ENCODE data around the gene UBL4B.

UBL4B gene

GRCh38 chr1:110150330-110151174 is 38.3 kb downstream of the UBL4B start, which contains the start of gene SLC6A17:
TSS of gene SLC6A17 (plus strand) at chr1:110150494. CDS start at chr1:110166930, 16,436 bp downstream.
- H3K27ac Mint-ChIP-seq = no peak within 1 kb of the TSS
- peaks cover 7% of the 10 kb centered on the region for H3K4me1 Mint-ChIP-seq (ENCODE audit: low read depth)
- H3K9me3 Mint-ChIP-seq = no peaks in the 10 kb centered on the region
- peak within 1 kb of the TSS; percentile 24 for H3K4me3 Mint-ChIP-seq
- peaks cover 35% of the 10 kb centered on the region for H3K27me3 Mint-ChIP-seq
- no peaks in the 10 kb centered on the region for H3K36me3 Mint-ChIP-seq (ENCODE audit: low read depth)

DNA sequence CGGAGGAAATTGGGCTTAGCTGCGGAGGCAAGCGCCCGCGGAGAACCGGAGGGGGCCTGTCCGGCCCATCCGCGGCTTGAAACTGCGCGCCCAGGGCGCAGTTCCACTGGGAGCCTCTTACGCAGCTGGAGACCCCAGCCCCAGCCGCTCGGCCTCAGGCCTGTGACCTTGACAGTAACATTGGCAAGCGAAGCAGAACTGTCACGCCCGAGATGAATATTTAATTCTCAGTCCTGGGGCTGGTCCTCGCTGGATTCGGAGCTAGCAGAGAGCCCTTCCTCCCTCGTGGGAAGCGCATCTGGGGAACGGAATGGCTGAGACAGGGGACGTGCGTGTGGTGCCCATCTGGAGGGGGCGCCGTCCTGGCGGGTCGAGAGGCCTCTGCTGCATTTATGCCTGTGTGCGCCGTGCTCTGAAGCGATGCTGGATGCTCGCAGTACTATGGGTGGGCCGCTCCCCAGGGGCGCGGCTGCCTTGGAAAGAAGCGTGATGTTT is 39.0 kb downstream of the UBL4B start:
- no peaks in the 10 kb centered on the region for H3K36me3 Mint-ChIP-seq (ENCODE audit: low read depth)
- peaks cover 7% of the 10 kb centered on the region for H3K4me1 Mint-ChIP-seq (ENCODE audit: low read depth)
- H3K27me3 Mint-ChIP-seq = peaks cover 38% of the 10 kb centered on the region
- H3K27ac Mint-ChIP-seq = no peak overlapping the region
- peaks cover 1% of the 10 kb centered on the region for H3K9me3 Mint-ChIP-seq
- H3K4me3 Mint-ChIP-seq = no peak overlapping the region

- Mint-ChIP-seq H3K9me3 (peaks cover 5% of the 10 kb centered on the region), H3K27me3 (peaks cover 47% of the 10 kb centered on the region), H3K4me1 (ENCODE audit: low read depth) (peaks cover 7% of the 10 kb centered on the region), H3K27ac (no peak overlapping the region), H3K4me3 (no peak overlapping the region), H3K36me3 (ENCODE audit: low read depth) (no peaks in the 10 kb centered on the region)
Measured at GRCh38 chr1:110152133-110152785, 40.0 kb downstream of the UBL4B start.

- Mint-ChIP-seq H3K4me3 (no peak overlapping the region), H3K9me3 (peaks cover 5% of the 10 kb centered on the region), H3K27ac (no peak overlapping the region), H3K36me3 (ENCODE audit: low read depth) (no peaks in the 10 kb centered on the region), H3K4me1 (ENCODE audit: low read depth) (peaks cover 7% of the 10 kb centered on the region), H3K27me3 (peaks cover 55% of the 10 kb centered on the region)
Measured at GRCh38 chr1:110153407-110153950, 41.2 kb downstream of the UBL4B start.

GRCh38 chr1:110155878-110156522 is 43.8 kb downstream of the UBL4B start:
- Mint-ChIP-seq H3K4me1 (ENCODE audit: low read depth) (no peaks in the 10 kb centered on the region), H3K27ac (no peak overlapping the region), H3K27me3 (peaks cover 55% of the 10 kb centered on the region), H3K9me3 (peaks cover 5% of the 10 kb centered on the region), H3K4me3 (no peak overlapping the region), H3K36me3 (ENCODE audit: low read depth) (no peaks in the 10 kb centered on the region)

GRCh38 chr1:110158261-110158660 is 46.0 kb downstream of the UBL4B start:
- Mint-ChIP-seq H3K36me3 (ENCODE audit: low read depth) (no peaks in the 10 kb centered on the region), H3K4me3 (no peak overlapping the region), H3K4me1 (ENCODE audit: low read depth) (no peaks in the 10 kb centered on the region), H3K9me3 (peaks cover 5% of the 10 kb centered on the region), H3K27ac (no peak overlapping the region), H3K27me3 (peaks cover 39% of the 10 kb centered on the region)

DNA sequence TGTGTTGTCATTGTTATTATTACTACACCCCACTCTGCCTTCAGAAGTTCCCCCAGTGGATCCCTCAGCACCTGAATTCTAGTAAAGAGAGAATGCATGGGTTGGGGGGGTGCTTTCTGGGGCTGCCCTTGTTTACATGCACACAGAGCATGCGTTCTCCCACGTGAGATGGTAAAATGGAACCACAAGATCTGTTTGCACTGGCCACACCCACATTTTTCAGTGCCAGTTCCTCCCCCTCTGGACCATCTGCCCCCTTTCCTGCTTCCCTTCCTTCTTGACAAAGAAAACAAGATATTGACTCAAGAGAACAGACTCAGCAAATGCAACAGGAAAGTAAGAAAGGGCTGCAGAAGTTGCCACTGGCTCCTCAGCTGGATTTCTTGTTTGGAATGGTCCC is 46.9 kb downstream of the UBL4B start:
- Mint-ChIP-seq H3K9me3 (peaks cover 5% of the 10 kb centered on the region), H3K36me3 (ENCODE audit: low read depth) (no peaks in the 10 kb centered on the region), H3K4me3 (no peak overlapping the region), H3K27ac (no peak overlapping the region), H3K27me3 (peaks cover 32% of the 10 kb centered on the region), H3K4me1 (ENCODE audit: low read depth) (no peaks in the 10 kb centered on the region)

- H3K27ac Mint-ChIP-seq = no peak overlapping the region
Measured at GRCh38 chr1:110160538-110161100, 48.4 kb downstream of the UBL4B start.

DNA sequence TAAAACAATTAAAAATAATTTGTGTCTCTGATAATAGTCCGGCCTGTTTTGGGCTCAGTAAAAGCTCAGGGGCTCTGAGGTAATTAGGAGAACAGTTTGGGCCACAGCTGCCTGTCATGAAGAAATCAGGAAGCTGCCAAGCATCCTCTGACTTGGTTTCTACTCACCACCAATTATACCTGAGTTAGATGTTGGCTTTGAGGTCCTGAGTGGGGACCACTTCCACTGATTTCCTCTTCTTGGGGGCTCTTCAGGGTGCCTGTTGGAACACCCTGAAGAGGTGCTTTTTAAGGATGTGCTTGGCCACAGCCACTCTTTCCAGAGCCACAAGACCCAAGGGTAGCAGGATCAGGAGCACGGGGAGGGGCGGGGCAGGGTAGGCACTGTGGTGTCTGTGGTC is 48.9 kb downstream of the UBL4B start:
- peaks cover 18% of the 10 kb centered on the region for H3K27me3 Mint-ChIP-seq
- H3K9me3 Mint-ChIP-seq = peaks cover 5% of the 10 kb centered on the region
- no peaks in the 10 kb centered on the region for H3K36me3 Mint-ChIP-seq (ENCODE audit: low read depth)
- no peak overlapping the region for H3K4me3 Mint-ChIP-seq
- no peak overlapping the region for H3K27ac Mint-ChIP-seq
- H3K4me1 Mint-ChIP-seq (ENCODE audit: low read depth) = no peaks in the 10 kb centered on the region

More at GRCh38 chr1:110160538-110161100, 48.4 kb downstream of the UBL4B start:
- H3K9me3 Mint-ChIP-seq = peaks cover 5% of the 10 kb centered on the region
- no peak overlapping the region for H3K4me3 Mint-ChIP-seq
- H3K4me1 Mint-ChIP-seq (ENCODE audit: low read depth) = no peaks in the 10 kb centered on the region
- H3K36me3 Mint-ChIP-seq (ENCODE audit: low read depth) = no peaks in the 10 kb centered on the region
- peaks cover 20% of the 10 kb centered on the region for H3K27me3 Mint-ChIP-seq

- H3K36me3 Mint-ChIP-seq (ENCODE audit: low read depth) = no peaks in the 10 kb centered on the region
- no peak overlapping the region for H3K4me3 Mint-ChIP-seq
- H3K4me1 Mint-ChIP-seq (ENCODE audit: low read depth) = no peaks in the 10 kb centered on the region
- H3K9me3 Mint-ChIP-seq = no peaks in the 10 kb centered on the region
- H3K27me3 Mint-ChIP-seq = peaks cover 11% of the 10 kb centered on the region
- H3K27ac Mint-ChIP-seq = no peak overlapping the region
Measured at GRCh38 chr1:110161849-110162248, 49.6 kb downstream of the UBL4B start.

Measured in stimulated activated naive CD8-positive, alpha-beta T cell treated with anti-CD3 and anti-CD28 coated beads, Interleukin-15, Interleukin-2, amounts not matched to agents 100 ng/mL and 50 ng/mL, for 24 hours (primary cell).